ENCODE measurements around the gene PQBP1.

- no peak for TF ChIP-seq POLR2A (IDR thresholded peaks at IDR 0.05)
- no peak for TF ChIP-seq CTCF (IDR thresholded peaks at IDR 0.05)
Observed at GRCh38 chrX:48935301-48935670, 37.6 kb downstream of the PQBP1 start.
